RWPE1 (cell line): ENCODE results near the gene SPOP.
A peak's percentile ranks its signal among the peaks of the same experiment; 100 is the strongest.
"Not testable (repeated sequence)": the region's sequence is repeated elsewhere in the genome, so short reads cannot be mapped to it uniquely, and the experiment has no call there.

Experiments
- CTCF ChIA-PET: fragments of 350-600 bp; sonication (Branson Sonifier 250); formaldehyde crosslinking; extraction: SDS; loops from one replicate; lab custom pipeline; 2021; lab: Yijun Ruan, JAX
- POLR2A ChIA-PET: fragments of 400-600 bp; formaldehyde crosslinking; extraction: SDS; loops from one replicate; lab custom pipeline; 2020; ENCODE audit warnings: antibody characterized with exemption; ENCODE audit not compliant: low non-redundant PET; lab: Yijun Ruan, JAX
- DNase-seq: peaks from one replicate; pipeline ENCODE4 v3.0.0; 2012; ENCODE audit warnings: low spot score
- H3K27ac ChIP-seq: fragments of 450-650 bp; 2 replicates; pipeline ENCODE4 v1.5.1; 2017
- TF ChIP-seq, protein P1 (sequence below): fragments of 450-650 bp; conservative IDR thresholded peaks from 2 replicates; pipeline ENCODE4 v1.5.1; 2017; ENCODE audit warnings: low read depth, mild to moderate bottlenecking

The SPOP gene

DNA sequence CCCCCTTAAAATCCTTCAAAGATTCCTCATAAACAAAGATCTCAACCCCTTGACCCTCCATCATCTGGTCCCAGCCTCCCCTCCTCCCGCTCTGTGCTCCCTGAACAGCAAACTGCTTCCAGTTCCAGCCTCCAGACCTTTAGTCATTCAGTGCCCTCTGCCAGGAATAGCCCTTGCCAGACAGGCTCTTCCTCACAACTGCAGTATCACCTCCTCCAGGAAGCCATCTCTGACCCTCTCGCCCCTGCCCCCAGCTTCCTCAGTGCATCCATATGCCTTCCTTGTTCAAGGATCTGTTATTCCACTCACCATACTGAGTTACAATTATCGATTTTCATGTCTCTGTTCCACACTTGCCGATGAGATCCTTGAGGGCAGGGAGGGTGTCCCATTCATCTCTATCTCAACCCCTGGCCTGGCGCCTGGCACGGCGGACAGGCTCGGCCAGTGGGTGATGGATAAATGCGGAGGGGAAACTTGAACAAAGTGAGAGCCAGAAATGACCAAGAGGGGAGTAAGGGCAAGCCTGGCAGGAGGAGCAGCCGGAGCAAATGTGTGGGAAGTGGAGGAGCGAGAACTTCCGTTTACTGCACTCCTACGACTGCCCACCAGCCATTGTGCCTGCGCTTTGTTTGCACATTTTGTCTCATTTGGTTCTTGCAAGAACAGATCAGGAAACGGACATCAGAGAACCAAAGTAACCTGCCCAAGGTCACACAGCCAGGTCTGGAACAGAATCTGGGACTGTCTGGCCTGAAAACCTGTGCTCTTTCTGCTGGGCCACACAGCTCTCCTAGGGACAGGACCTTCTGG lies 104.2 kb downstream of the SPOP start:
- no peak overlapping the region for H3K27ac ChIP-seq
- DNase-seq, result no peak
- TF ChIP-seq, protein P1, sequence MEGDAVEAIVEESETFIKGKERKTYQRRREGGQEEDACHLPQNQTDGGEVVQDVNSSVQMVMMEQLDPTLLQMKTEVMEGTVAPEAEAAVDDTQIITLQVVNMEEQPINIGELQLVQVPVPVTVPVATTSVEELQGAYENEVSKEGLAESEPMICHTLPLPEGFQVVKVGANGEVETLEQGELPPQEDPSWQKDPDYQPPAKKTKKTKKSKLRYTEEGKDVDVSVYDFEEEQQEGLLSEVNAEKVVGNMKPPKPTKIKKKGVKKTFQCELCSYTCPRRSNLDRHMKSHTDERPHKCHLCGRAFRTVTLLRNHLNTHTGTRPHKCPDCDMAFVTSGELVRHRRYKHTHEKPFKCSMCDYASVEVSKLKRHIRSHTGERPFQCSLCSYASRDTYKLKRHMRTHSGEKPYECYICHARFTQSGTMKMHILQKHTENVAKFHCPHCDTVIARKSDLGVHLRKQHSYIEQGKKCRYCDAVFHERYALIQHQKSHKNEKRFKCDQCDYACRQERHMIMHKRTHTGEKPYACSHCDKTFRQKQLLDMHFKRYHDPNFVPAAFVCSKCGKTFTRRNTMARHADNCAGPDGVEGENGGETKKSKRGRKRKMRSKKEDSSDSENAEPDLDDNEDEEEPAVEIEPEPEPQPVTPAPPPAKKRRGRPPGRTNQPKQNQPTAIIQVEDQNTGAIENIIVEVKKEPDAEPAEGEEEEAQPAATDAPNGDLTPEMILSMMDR, result no peak
- CTCF ChIA-PET, result interaction anchor here (0.6 kb wide), 1 partner anchor 167 kb away, joined by 4 read pairs; no protein-coding TSS in a partner anchor
- POLR2A ChIA-PET, result no interaction called here

GRCh38 chr17:49572806-49573420 lies 105.0 kb downstream of the SPOP start:
- H3K27ac ChIP-seq, result 0 out of 2 replicates have a peak overlapping the region, but pooled peaks have one; percentile 1
- no peak for DNase-seq
- POLR2A ChIA-PET, result no interaction called here
- TF ChIP-seq, protein P1, result no peak
- CTCF ChIA-PET, result interaction anchor here (0.6 kb wide), 1 partner anchor 166 kb away, joined by 4 read pairs; no protein-coding TSS in a partner anchor

GRCh38 chr17:49572226-49572625 lies 105.7 kb downstream of the SPOP start:
- 0 out of 2 replicates have a peak overlapping the region, but pooled peaks have one; percentile 1 for H3K27ac ChIP-seq
- POLR2A ChIA-PET, result no interaction called here
- DNase-seq, result no peak
- CTCF ChIA-PET, result interaction anchor here (1.1 to 2.7 kb wide), 5 partner anchors 11 to 136 kb away, joined by 3 to 27 read pairs (median 6); partner anchors contain the start of gene SLC35B1
- TF ChIP-seq, protein P1, result no peak

- no peak for DNase-seq
- ChIA-PET CTCF (interaction anchor here (1.1 to 2.7 kb wide), 5 partner anchors 11 to 136 kb away, joined by 3 to 27 read pairs (median 6); partner anchors contain the start of gene SLC35B1), POLR2A (no interaction called here)
- TF ChIP-seq, protein P1, result no peak
- no peak overlapping the region for H3K27ac ChIP-seq
Observed at GRCh38 chr17:49571764-49572163, 106.1 kb downstream of the SPOP start.

DNA sequence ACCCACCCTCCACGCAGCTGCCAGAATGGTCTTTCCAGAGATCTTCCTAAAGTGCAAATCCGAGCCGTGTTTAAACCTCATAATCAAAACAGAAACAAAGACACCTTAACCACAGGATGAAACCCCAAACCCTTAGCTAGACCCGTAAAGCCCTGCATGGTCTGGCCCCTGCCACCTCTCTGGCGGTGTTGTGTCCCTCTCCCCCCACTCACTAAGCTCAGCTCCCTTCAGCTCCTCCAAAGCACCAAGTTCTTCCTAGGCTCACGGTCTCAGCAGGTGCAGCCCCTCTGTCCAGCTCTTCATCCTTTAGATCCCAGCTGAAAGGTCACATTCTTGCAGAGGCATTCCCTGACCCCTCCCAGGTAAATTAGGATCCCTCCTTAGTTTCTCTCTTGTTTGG lies 106.6 kb downstream of the SPOP start:
- no peak overlapping the region for H3K27ac ChIP-seq
- CTCF ChIA-PET, result interaction anchor here (0.7 to 2.7 kb wide), 6 partner anchors 15 to 138 kb away, joined by 3 to 27 read pairs (median 6); partner anchors contain the start of gene SLC35B1
- TF ChIP-seq, protein P1, result no peak
- POLR2A ChIA-PET, result no interaction called here
- no peak for DNase-seq

DNA sequence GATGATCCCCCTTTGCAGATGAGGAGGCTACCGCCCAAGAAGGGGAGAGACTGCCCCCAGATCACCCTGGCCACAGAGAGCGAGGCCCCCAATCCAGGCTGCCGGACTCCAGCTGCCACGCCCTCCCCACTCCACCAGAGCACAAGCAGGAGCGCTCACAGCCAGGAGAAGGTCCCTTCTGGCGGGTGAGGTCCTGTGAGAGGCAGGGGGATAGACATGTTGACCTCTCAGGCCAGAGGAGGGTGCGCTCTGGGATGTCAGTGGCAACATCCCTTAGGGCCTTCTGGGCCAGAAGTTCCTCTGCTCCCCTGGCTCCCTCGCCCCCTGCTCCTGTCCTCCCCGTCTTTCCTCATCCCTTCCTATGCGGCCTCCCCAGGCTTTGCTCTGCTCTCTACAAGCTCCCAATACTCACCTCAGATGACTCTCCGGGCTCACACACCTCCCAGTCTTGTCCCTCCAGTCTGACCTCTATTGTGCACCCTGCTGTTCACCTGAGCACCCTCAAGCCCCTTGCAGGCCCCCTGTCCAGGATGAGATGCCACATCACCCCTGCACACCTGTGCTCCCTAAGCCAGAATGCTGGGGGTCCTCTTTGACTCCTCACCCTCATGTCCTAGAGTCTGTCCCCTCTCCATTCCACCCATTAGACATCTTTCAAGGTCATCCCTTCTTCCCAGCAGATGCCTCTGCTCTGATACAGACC lies 107.2 kb downstream of the SPOP start:
- H3K27ac ChIP-seq, result peak overlapping the region; percentile 58
- TF ChIP-seq, protein P1, result no peak
- ChIA-PET CTCF (interaction anchor here (0.6 to 2.7 kb wide), 23 partner anchors 9 to 465 kb away, joined by 3 to 31 read pairs (median 3); partner anchors contain the start of gene NGFR), POLR2A (no interaction called here)
- no peak for DNase-seq

DNA sequence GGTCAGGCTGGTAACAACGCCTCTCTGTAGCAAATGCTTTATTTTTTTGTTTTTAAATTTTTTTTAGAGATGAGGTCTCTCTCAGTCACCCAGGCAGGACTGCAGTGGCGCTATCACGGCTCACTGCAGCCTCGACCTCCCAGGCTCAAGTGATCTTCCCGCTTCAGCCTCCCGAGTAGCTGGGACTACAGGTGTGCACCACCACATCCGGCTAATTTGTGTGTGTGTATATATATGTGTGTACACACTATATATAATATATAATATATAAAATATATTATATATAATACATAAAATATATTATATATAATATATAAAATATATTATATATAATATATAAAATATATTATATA lies 109.2 kb downstream of the SPOP start:
- CTCF ChIA-PET, result interaction anchor here (2.5 kb wide), 1 partner anchor 126 kb away, joined by 31 read pairs; no protein-coding TSS in a partner anchor
- DNase-seq, POLR2A ChIA-PET, H3K27ac ChIP-seq: not testable (repeated sequence)
